Endothelial cell (in vitro differentiated cells): ENCODE measurements around the gene SLC35C1. TPM values are rescaled to one million over a fixed set of nuclear protein-coding genes. Genes with fewer than 3 reads are reported as not detected.

Experiments
- DNase-seq: peaks from one replicate; pipeline ENCODE4 v3.0.0; 2021; ENCODE audit warnings: low spot score
- H3K27ac Mint-ChIP-seq: one replicate; pipeline ENCODE4 v1.8.0; 2021; ENCODE audit warnings: mixed read lengths, inconsistent platforms; ENCODE audit not compliant: unreplicated experiment
- H3K27me3 Mint-ChIP-seq: one replicate; pipeline ENCODE4 v1.8.0; 2021; ENCODE audit warnings: mild to moderate bottlenecking, moderate library complexity, mixed read lengths, inconsistent platforms; ENCODE audit not compliant: unreplicated experiment
- H3K36me3 Mint-ChIP-seq: one replicate; pipeline ENCODE4 v1.8.0; 2021; ENCODE audit warnings: mild to moderate bottlenecking, low read depth, mixed read lengths, inconsistent platforms; ENCODE audit not compliant: unreplicated experiment
- H3K4me1 Mint-ChIP-seq: one replicate; pipeline ENCODE4 v1.8.0; 2021; ENCODE audit warnings: mild to moderate bottlenecking, mixed read lengths, inconsistent platforms; ENCODE audit not compliant: unreplicated experiment
- H3K4me3 Mint-ChIP-seq: one replicate; pipeline ENCODE4 v1.8.0; 2021; ENCODE audit warnings: mild to moderate bottlenecking, mixed read lengths, inconsistent platforms; ENCODE audit not compliant: unreplicated experiment
- H3K9me3 Mint-ChIP-seq: one replicate; pipeline ENCODE4 v1.8.0; 2021; ENCODE audit warnings: mixed read lengths, inconsistent platforms; ENCODE audit not compliant: unreplicated experiment
- CTCF ChIP-seq: fragments of 200-600 bp; sonication (generic); IDR thresholded peaks from one replicate; pipeline ENCODE4 v1.5.0; 2021; ENCODE audit warnings: antibody characterized with exemption; ENCODE audit not compliant: unreplicated experiment
- total RNA-seq: library from RNA; stranded (reverse); fragmentation: NEBNext Ultra II Directional; extraction: Animal tissue kit (Norgen Biotek cat#: 25700); gene quantifications from one replicate; pipeline ENCODE4 v1.2.1, GENCODE V29; 2021; ENCODE audit not compliant: unreplicated experiment

The SLC35C1 gene
- total RNA-seq, 1 donor from 2014 or later, result 13.9 TPM

- Mint-ChIP-seq H3K36me3 (peaks cover 10% of the 10 kb centered on the region), H3K4me3 (no peak overlapping the region), H3K27ac (no peak overlapping the region), H3K4me1 (peaks cover 22% of the 10 kb centered on the region), H3K27me3 (peaks cover 4% of the 10 kb centered on the region), H3K9me3 (no peaks in the 10 kb centered on the region)
- TF ChIP-seq CTCF, result no peak
- DNase-seq, result no peak
These were observed 5.6 kb downstream of the SLC35C1 start for GRCh38 chr11:45810431-45811108.

GRCh38 chr11:45811109-45811435 is 6.1 kb downstream of the SLC35C1 start:
- Mint-ChIP-seq H3K36me3 (peaks cover 10% of the 10 kb centered on the region), H3K4me3 (no peak overlapping the region), H3K27me3 (peaks cover 4% of the 10 kb centered on the region), H3K27ac (no peak overlapping the region), H3K4me1 (peaks cover 23% of the 10 kb centered on the region), H3K9me3 (no peaks in the 10 kb centered on the region)
- DNase-seq, result no peak
- no peak for TF ChIP-seq CTCF

- Mint-ChIP-seq H3K4me1 (peaks cover 17% of the 10 kb centered on the region), H3K36me3 (peaks cover 10% of the 10 kb centered on the region), H3K27ac (no peak overlapping the region), H3K4me3 (no peak overlapping the region), H3K9me3 (no peaks in the 10 kb centered on the region), H3K27me3 (peaks cover 4% of the 10 kb centered on the region)
- DNase-seq, result no peak
- no peak for TF ChIP-seq CTCF
These were observed 6.8 kb downstream of the SLC35C1 start for GRCh38 chr11:45811571-45812290.

- H3K36me3 Mint-ChIP-seq, result peaks cover 10% of the 10 kb centered on the region
- H3K9me3 Mint-ChIP-seq, result no peaks in the 10 kb centered on the region
- no peak overlapping the region for H3K4me3 Mint-ChIP-seq
- H3K27ac Mint-ChIP-seq, result no peak overlapping the region
- H3K4me1 Mint-ChIP-seq, result peaks cover 11% of the 10 kb centered on the region
- no peak for TF ChIP-seq CTCF
- no peak for DNase-seq
- peaks cover 4% of the 10 kb centered on the region for H3K27me3 Mint-ChIP-seq
These were observed 7.9 kb downstream of the SLC35C1 start for GRCh38 chr11:45812581-45813548.
